H1 (cell line): Measurements from ENCODE around the gene CMIP. TPM values are rescaled to one million over a fixed set of nuclear protein-coding genes. Genes with fewer than 3 reads are reported as not detected.

ENCODE experiments used
- CTCF ChIA-PET: fragments of 300-600 bp; sonication (Branson Sonifier 250); formaldehyde crosslinking; loops from one replicate; lab custom pipeline; 2021; ENCODE audit not compliant: partially characterized antibody; lab: Charles Lee
- POLR2A ChIA-PET: fragments of 300-600 bp; sonication (Branson Sonifier 250); formaldehyde crosslinking; loops from one replicate; lab custom pipeline; 2021; ENCODE audit warnings: inconsistent platforms; ENCODE audit not compliant: partially characterized antibody; lab: Charles Lee
- DNase-seq, 2 experiments: peaks; one replicate each; pipeline versions ENCODE4 v3.0.0 to v3.0.0-alpha.2; 2010 to 2022; ENCODE audit warnings: low spot score in 2 of 2, low read depth in 1 of 2, mixed read lengths in 1 of 2
- FAIRE-seq: peaks from 2 replicates; lab custom pipeline; 2011; peaks lifted over from hg19 to GRCh38; lab: Jason Lieb, UNC
- H2AFZ ChIP-seq: 2 replicates; pipeline ENCODE4 v1.8.1; 2012; ENCODE audit warnings: low read length, inconsistent platforms
- H2AK5ac ChIP-seq: 2 replicates; pipeline ENCODE4 v1.6.1; 2013; ENCODE audit warnings: low read depth, low read length
- H2BK120ac ChIP-seq: replicated peaks from 2 replicates; pipeline ENCODE3; 2013; ENCODE audit warnings: low read depth, low read length, inconsistent platforms
- H2BK12ac ChIP-seq: 2 replicates; pipeline ENCODE4 v1.6.1; 2013; ENCODE audit warnings: low read depth, low read length
- H2BK15ac ChIP-seq: 2 replicates; pipeline ENCODE4 v1.6.1; 2013; ENCODE audit warnings: low read length
- H2BK20ac ChIP-seq: 2 replicates; pipeline ENCODE4 v1.6.1; 2013; ENCODE audit warnings: low read length
- H2BK5ac ChIP-seq: 2 replicates; pipeline ENCODE4 v1.6.1; 2013; ENCODE audit warnings: low read depth, low read length
- H3K14ac ChIP-seq: 2 replicates; pipeline ENCODE4 v1.6.1; 2013; ENCODE audit warnings: inconsistent platforms; ENCODE audit not compliant: insufficient read length
- H3K18ac ChIP-seq: 2 replicates; pipeline ENCODE4 v1.6.1; 2013; ENCODE audit warnings: low read length; ENCODE audit errors: extremely low read depth
- H3K23ac ChIP-seq: 2 replicates; pipeline ENCODE4 v1.6.1; 2013; ENCODE audit warnings: inconsistent platforms; ENCODE audit not compliant: insufficient read length
- H3K23me2 ChIP-seq: 2 replicates; pipeline ENCODE4 v1.6.1; 2013; ENCODE audit warnings: low read depth, low read length
- H3K27ac ChIP-seq: 2 replicates; pipeline ENCODE4 v1.6.1; 2011; ENCODE audit warnings: low read depth, low read length, inconsistent platforms
- H3K27me3 ChIP-seq, 4 experiments: replicated peaks in 1 of 4; 1 replicate in 1 of 4; 2 replicates in 3 of 4; pipeline versions ENCODE4 v1.6.1 to v1.8.1; 2011 to 2013; ENCODE audit warnings: low read length in 3 of 4, mild to moderate bottlenecking in 3 of 4, inconsistent platforms in 2 of 4, mixed read lengths in 2 of 4, moderate library complexity in 1 of 4; ENCODE audit not compliant: control insufficient read depth in 3 of 4, insufficient read depth in 3 of 4; ENCODE audit errors: extremely low read depth in 1 of 4
- H3K36me3 ChIP-seq, 4 experiments: 2 replicates each; pipeline versions ENCODE4 v1.6.1 to v1.8.1; 2011 to 2013; ENCODE audit warnings: mild to moderate bottlenecking in 4 of 4, low read length in 3 of 4, moderate library complexity in 2 of 4, control low read depth in 1 of 4, inconsistent platforms in 1 of 4; ENCODE audit not compliant: insufficient read depth in 4 of 4, control insufficient read depth in 2 of 4
- H3K4ac ChIP-seq: replicated peaks from 2 replicates; pipeline ENCODE3; 2013; ENCODE audit warnings: low read length, low read depth, mixed read lengths, inconsistent platforms; ENCODE audit not compliant: insufficient read length
- H3K4me1 ChIP-seq, 4 experiments: replicated peaks in 1 of 4; 1 replicate in 1 of 4; 2 replicates in 3 of 4; pipeline versions ENCODE4 v1.6.1 to v1.8.1; 2011 to 2013; ENCODE audit warnings: low read length in 3 of 4, inconsistent platforms in 2 of 4, mixed read lengths in 1 of 4; ENCODE audit not compliant: insufficient read depth in 4 of 4, control insufficient read depth in 3 of 4
- H3K4me2 ChIP-seq, 2 experiments: 2 replicates each; pipeline versions ENCODE4 v1.6.1 to v1.8.1; 2011 to 2013; ENCODE audit warnings: low read depth in 2 of 2, low read length in 2 of 2, control low read depth in 1 of 2, inconsistent platforms in 1 of 2, mild to moderate bottlenecking in 1 of 2; ENCODE audit not compliant: insufficient read depth in 1 of 2
- H3K4me3 ChIP-seq, 4 experiments: fragments of 200-600, 300-600 bp in 1 of 4; sonication (generic), shearing (Covaris generic), sonication (Bioruptor Twin) in 1 of 4; 2 replicates each; pipeline versions ENCODE4 v1.5.1 to v1.8.1; 2011 to 2016; ENCODE audit warnings: low read length in 4 of 4, low read depth in 3 of 4, control low read depth in 2 of 4, inconsistent platforms in 2 of 4, mild to moderate bottlenecking in 2 of 4, mixed read lengths in 1 of 4, moderate library complexity in 1 of 4; ENCODE audit not compliant: insufficient read depth in 2 of 4; ENCODE audit errors: extremely low read depth in 1 of 4
- H3K56ac ChIP-seq: replicated peaks from 2 replicates; pipeline ENCODE3; 2013; ENCODE audit warnings: low read depth, mild to moderate bottlenecking, mixed read lengths, low read length, inconsistent platforms; ENCODE audit not compliant: insufficient read length
- H3K79me1 ChIP-seq: 2 replicates; pipeline ENCODE4 v1.6.1; 2013; ENCODE audit warnings: low read depth, low read length, control low read depth
- H3K79me2 ChIP-seq, 2 experiments: 2 replicates each; pipeline versions ENCODE4 v1.6.1 to v1.8.1; 2012 to 2013; ENCODE audit warnings: low read length in 2 of 2, mild to moderate bottlenecking in 2 of 2, inconsistent platforms in 1 of 2; ENCODE audit not compliant: insufficient read depth in 2 of 2, control insufficient read depth in 1 of 2
- H3K9ac ChIP-seq, 4 experiments: replicated peaks in 1 of 4; 1 replicate in 1 of 4; 2 replicates in 3 of 4; pipeline versions ENCODE4 v1.6.1 to v1.8.1; 2011 to 2013; ENCODE audit warnings: low read depth in 3 of 4, low read length in 3 of 4, control low read depth in 2 of 4, mild to moderate bottlenecking in 2 of 4, moderate library complexity in 2 of 4, inconsistent platforms in 1 of 4; ENCODE audit errors: extremely low read depth in 1 of 4
- H3K9me3 ChIP-seq, 2 experiments: 2 replicates each; pipeline versions ENCODE4 v1.6.1 to v1.8.1; 2012 to 2013; ENCODE audit warnings: mild to moderate bottlenecking in 2 of 2, moderate library complexity in 2 of 2, control low read depth in 1 of 2, inconsistent platforms in 1 of 2, low read depth in 1 of 2, low read length in 1 of 2, mixed read lengths in 1 of 2; ENCODE audit not compliant: insufficient read depth in 2 of 2
- H4K20me1 ChIP-seq, 2 experiments: replicated peaks in 1 of 2; 2 replicates each; pipeline versions ENCODE3 to v1.8.1; 2011 to 2013; ENCODE audit warnings: inconsistent platforms in 2 of 2, low read length in 2 of 2, mild to moderate bottlenecking in 1 of 2; ENCODE audit not compliant: insufficient read depth in 2 of 2, control insufficient read depth in 1 of 2
- H4K5ac ChIP-seq: 2 replicates; pipeline ENCODE4 v1.6.1; 2013; ENCODE audit warnings: low read length, low read depth, mixed read lengths, inconsistent platforms; ENCODE audit not compliant: insufficient read length
- H4K8ac ChIP-seq: 2 replicates; pipeline ENCODE4 v1.8.0; 2013; ENCODE audit warnings: mild to moderate bottlenecking, moderate library complexity, low read length, inconsistent platforms; ENCODE audit not compliant: insufficient read depth; ENCODE audit errors: extremely low read depth
- H4K91ac ChIP-seq: replicated peaks from 2 replicates; pipeline ENCODE3; 2013; ENCODE audit warnings: low read length, mixed read lengths, inconsistent platforms; ENCODE audit not compliant: insufficient read length
- BRCA1 ChIP-seq: IDR thresholded peaks from 2 replicates; pipeline ENCODE4 v1.6.1; 2012; ENCODE audit warnings: low read depth, low read length, improper control_type of control experiment
- CEBPB ChIP-seq: IDR thresholded peaks from 2 replicates; pipeline ENCODE4 v1.6.1; 2012; ENCODE audit warnings: low read depth, low read length
- CHD1 ChIP-seq: IDR thresholded peaks from 2 replicates; pipeline ENCODE4 v1.6.1; 2012; ENCODE audit warnings: low read depth, low read length, improper control_type of control experiment
- EP300 ChIP-seq, 2 experiments: IDR thresholded peaks; 1 replicate in 1 of 2; 2 replicates in 1 of 2; pipeline ENCODE4 v1.6.1; 2011 to 2012; ENCODE audit warnings: low read depth in 2 of 2, low read length in 2 of 2, mild to moderate bottlenecking in 2 of 2, borderline replicate concordance in 1 of 2, inconsistent platforms in 1 of 2, moderate library complexity in 1 of 2
- MAX ChIP-seq: IDR thresholded peaks from 2 replicates; pipeline ENCODE4 v1.6.1; 2012; ENCODE audit warnings: inconsistent platforms
- SUZ12 ChIP-seq: fragments of 200-600 bp; sonication (generic); IDR thresholded peaks from 2 replicates; pipeline ENCODE4 v1.6.1; 2012; ENCODE audit warnings: mild to moderate bottlenecking, inconsistent platforms, low read length, moderate library complexity, mixed read lengths
- USF2 ChIP-seq: IDR thresholded peaks from 2 replicates; pipeline ENCODE4 v1.6.1; 2011; ENCODE audit warnings: low read length, improper control_type of control experiment
- WGBS, 2 experiments: shearing (Covaris generic) in 1 of 2; methylation state at CpG; one replicate each; pipeline versions ENCODE4 v1.1.6 to v1.1.7; 2013 to 2015; ENCODE audit warnings: low lambda C conversion rate in 2 of 2, mixed read lengths in 2 of 2, inconsistent platforms in 1 of 2, low coverage in 1 of 2, missing lambda C conversion rate in 1 of 2; ENCODE audit not compliant: insufficient replicate concordance in 2 of 2, insufficient coverage in 1 of 2, insufficient read length in 1 of 2; ENCODE audit errors: extremely low coverage in 1 of 2, missing lambda C conversion rate in 1 of 2; 5-methylcytosine and 5-hydroxymethylcytosine counted together
- polyA plus RNA-seq, 7 experiments: library from polyadenylated mRNA; depleted of rRNA in 3 of 7; stranded (reverse) in 5 of 7; unstranded in 2 of 7; fragments of >200 nt in 5 of 7; fragments of 200-250 nt in 2 of 7; gene quantifications; 1 replicate in 5 of 7; 2 replicates in 1 of 7; 4 replicates in 1 of 7; pipeline versions ENCODE4 v1.2.1 to v1.2.3, GENCODE V29; 2011 to 2013; ENCODE audit warnings: missing spikeins in 2 of 7, mixed read lengths in 2 of 7
- total RNA-seq: library from RNA; stranded (reverse); fragmentation: NEBNext Ultra II Directional; extraction: Animal tissue kit (Norgen Biotek cat#: 25700); gene quantifications from 2 replicates; pipeline ENCODE4 v1.2.1, GENCODE V29; 2021

The CMIP gene
- total and polyA plus RNA-seq, 2 of the 8 experiments (the other 6 are each of a cell fraction or from before 2014, with no cell fraction given), result 7.9 to 53.2 TPM

GRCh38 chr16:81461243-81461642 lies 16.6 kb downstream of the CMIP start:
- Histone ChIP-seq H2AFZ (no peak overlapping the region), H3K23me2 (no peaks in the 10 kb centered on the region; the same call in 1 of the 2 replicates), H3K79me1 (peaks cover 48% of the 10 kb centered on the region), H3K56ac (no peak overlapping the region), H3K27me3 (no peaks in the 10 kb centered on the region; a peak in 1 of 7 replicates), H4K91ac (no peak overlapping the region), H3K4me3 (no peak overlapping the region), H2BK120ac (no peak overlapping the region), H3K27ac (no peak overlapping the region), H3K14ac (no peak overlapping the region), H3K4me1 (peaks cover 5 to 20% (median 13%) of the 10 kb centered on the region in 4 experiments; a peak in 5 of 7 replicates), H3K79me2 (peaks cover 18 to 100% of the 10 kb centered on the region in 2 experiments), H4K5ac (no peak overlapping the region), H3K23ac (no peak overlapping the region), H3K9me3 (no peaks in the 10 kb centered on the region), H3K36me3 (peaks cover 0 to 17% (median 0%) of the 10 kb centered on the region in 4 experiments; a peak in 3 of 8 replicates), H3K4ac (no peak overlapping the region), H2BK5ac (no peak overlapping the region), H3K9ac (no peak overlapping the region), H3K18ac (no peak overlapping the region), H2AK5ac (peak overlapping the region; percentile 28; the same call in 1 of the 2 replicates), H2BK20ac (no peak overlapping the region), H2BK12ac (no peak overlapping the region), H4K20me1 (peaks cover 20 to 47% of the 10 kb centered on the region in 2 experiments), H2BK15ac (no peak overlapping the region), H3K4me2 (no peak overlapping the region), H4K8ac (no peak overlapping the region)
- 97% methylated on average over 4 of the region's 4 CpGs; no CpG with 5 or more reads in 1 of the 2 experiments for WGBS, 2 experiments
- no peak for DNase-seq
- no peak for FAIRE-seq
- no peak for TF ChIP-seq EP300 (IDR thresholded peaks at IDR 0.05; ENCODE audit: borderline replicate concordance in 1 of 2, low read depth in 2 of 2, low read length in 2 of 2)
- no peak for TF ChIP-seq USF2
- TF ChIP-seq CEBPB, result no peak
- no peak for TF ChIP-seq SUZ12
- TF ChIP-seq BRCA1, result no peak
- TF ChIP-seq CHD1, result no peak
- no peak for TF ChIP-seq MAX
- ChIA-PET POLR2A (interaction anchor here (1.5 to 2.1 kb wide), 2 partner anchors 9 to 18 kb away, joined by 4 to 12 read pairs; no protein-coding TSS in a partner anchor), CTCF (interaction anchor here (2.5 kb wide), 1 partner anchor 10 kb away, joined by 10 read pairs; no protein-coding TSS in a partner anchor)
